Measurements from ENCODE around the gene KIN. TPM values are rescaled to one million over a fixed set of nuclear protein-coding genes. Genes with fewer than 3 reads are reported as not detected.
"Not testable (repeated sequence)": the region's sequence is repeated elsewhere in the genome, so short reads cannot be mapped to it uniquely, and the experiment has no call there.

Gene KIN
- total RNA-seq, 1 donor from 2014 or later: 7.5 TPM

DNA sequence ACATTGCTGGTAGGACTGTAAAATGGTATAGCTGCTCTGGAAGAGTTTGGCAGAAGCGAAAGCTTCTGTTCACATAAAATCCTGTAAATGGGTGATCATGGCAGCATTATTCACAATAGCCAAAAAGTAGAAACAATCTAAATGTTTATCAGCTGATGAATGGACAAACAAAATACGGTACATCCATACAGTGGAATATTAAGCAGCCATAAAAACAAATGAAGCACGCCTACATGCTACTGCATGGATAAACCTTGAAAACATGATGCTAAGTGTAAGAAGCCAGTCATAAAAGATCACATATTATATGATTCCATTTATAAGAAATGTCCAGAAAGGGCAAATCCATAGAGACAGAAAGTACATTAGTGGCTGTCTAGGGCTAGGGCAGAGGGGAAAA, 32.7 kb downstream of the KIN start:
- intact Hi-C loops (cut with DNase I): no loop called here
- no peak for DNase-seq (ENCODE audit: missing footprints)
- no peak for ATAC-seq

DNA sequence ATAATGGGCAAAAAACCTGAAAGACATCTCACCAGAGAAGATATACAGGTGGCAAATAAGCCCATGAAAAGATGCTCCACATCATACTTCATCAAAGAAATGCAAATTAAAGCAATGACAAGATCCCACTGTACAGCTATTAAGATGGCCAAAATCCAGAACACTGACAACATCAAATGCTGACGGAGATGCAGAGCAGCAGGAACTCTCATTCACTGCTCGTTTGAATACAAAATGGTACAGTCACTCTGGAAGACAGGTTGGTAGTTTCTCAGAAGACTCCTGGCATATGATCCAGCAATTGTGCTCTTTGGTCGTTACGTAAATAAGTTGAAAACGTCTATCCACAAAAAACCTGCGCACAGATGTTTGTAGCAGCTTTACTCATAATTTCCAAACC, 35.5 kb downstream of the KIN start:
- ATAC-seq (no peak), DNase-seq (ENCODE audit: missing footprints) (no peak)
- intact Hi-C loops (cut with DNase I): no loop called here

DNA sequence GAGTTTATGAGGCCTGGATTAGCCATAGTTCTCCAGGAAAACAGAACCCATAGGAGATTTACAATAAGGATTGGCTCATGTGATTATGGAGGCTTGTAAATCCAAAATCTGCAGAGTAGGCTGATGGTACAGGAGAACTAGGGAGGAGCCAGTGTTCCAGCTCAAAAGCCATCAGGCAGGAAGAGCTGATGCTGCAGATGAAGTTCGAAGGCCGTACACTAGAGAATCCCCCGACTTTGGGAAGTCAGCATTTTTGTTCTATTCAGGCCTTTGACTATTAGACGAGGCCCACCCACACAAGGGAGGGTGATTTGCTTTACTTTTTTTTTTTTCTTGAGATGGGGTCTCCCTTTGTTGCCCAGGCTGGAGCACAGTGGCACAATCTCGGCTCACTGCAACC, 37.6 kb downstream of the KIN start:
- ATAC-seq (no peak), DNase-seq (ENCODE audit: missing footprints) (no peak)
- intact Hi-C loops (cut with DNase I): no loop called here

DNA sequence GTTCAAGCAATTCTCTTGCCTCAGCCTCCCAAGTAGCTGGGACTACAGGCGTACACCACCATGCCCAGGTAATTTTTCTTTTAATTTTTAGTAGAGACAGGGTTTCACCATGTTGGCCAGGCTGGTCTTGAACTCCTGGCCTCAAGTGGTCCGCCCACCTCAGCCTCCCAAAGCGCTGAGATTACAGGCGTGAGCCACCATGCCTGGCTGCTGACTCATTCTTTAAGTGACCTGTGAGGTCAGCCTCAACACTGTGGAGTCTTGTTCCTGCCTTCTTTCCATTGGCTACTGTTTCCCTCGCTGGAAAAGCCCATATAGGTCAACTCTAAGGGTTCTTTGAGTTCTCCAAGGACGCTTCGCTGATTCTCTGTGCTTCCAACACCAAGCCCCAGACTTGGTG, 39.2 kb downstream of the KIN start:
- ATAC-seq; intact Hi-C loops (cut with DNase I); DNase-seq (ENCODE audit: missing footprints): not testable (repeated sequence)

DNA sequence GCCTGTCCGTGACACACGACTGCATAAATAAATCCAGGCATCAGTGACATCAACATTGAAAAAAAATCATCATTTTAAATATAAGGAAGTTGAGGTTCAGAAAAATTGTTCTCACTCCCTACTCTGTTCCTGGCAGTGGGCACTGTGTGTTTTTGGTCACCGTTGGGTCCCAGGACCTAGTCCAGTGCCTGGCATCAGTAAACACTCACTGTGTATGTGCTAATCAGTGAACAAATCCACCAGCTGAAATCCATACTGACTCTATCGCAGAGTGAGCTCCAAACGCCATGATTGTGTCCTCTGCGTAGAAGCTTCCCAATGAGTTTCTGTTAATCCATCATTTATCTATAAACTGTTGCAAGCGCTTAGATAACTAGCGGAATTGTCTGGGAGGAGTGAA, 43.5 kb downstream of the KIN start:
- intact Hi-C loops (cut with DNase I): no loop called here
- no peak for ATAC-seq
- no peak for DNase-seq (ENCODE audit: missing footprints)

DNA sequence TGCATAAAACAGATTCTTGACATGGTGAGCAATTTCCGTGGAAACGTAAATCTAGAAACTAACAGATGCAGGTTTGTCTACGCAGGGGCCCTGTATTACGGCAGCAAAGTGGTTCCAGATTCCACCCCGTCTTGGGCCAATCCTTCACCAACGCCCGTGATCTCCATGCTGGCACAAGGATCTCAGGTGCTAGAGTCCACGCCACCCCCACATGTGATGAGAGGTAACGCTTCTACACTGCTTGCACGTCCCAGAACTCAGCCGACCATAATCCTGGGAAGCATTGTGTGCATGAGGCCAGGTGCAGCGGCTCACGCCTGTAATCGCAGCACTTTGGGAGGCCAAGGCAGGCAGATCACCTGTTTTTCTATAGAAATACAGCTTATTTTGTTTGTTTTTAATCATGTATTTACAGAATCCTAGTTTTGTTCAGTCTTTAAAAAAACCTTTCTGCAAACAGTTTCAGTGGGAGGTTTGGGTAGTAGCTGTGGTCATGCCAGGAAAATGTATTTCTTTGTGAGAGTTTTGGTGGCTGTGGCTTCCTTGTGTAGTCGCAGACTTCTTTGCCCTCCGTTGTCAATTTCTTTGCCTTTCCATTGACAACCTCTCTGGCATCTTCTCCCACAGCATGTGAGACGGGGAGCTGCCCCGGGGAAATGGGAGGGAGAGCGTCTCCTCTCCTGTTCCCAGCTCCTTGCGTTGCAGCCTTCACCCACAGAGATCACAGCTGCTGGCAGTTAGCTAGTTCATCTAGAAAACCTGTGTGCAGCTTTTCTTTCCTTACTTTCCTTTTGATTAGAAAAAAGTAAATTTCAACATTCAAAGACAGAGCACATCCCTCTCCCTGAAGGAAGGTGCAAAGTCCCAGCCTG, 49.0 kb downstream of the KIN start:
- no peak for ATAC-seq
- intact Hi-C loops (cut with DNase I): no loop called here
- DNase-seq (ENCODE audit: missing footprints): no peak

DNA sequence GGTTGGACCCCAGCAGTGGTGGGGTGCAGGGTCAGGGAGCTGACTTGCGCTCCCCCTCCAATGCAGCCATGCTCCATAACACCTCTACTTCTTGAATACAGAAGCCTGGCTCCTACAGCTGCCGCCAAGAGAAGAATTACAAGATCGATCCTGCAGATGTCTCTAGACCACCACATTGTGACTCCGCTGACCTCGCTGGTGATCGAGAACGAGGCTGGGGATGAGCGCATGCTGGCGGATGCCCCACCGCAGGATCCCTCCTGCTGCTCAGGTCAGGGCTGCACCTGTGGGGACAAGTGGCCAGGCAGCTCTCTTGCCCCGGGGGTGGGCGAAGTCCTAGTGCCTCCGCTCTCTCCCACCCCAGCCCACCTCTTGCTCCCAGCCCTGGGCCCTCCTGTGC, 53.0 kb downstream of the KIN start:
- DNase-seq (ENCODE audit: missing footprints) (no peak), ATAC-seq (no peak)
- intact Hi-C loops (cut with DNase I): no loop called here

DNA sequence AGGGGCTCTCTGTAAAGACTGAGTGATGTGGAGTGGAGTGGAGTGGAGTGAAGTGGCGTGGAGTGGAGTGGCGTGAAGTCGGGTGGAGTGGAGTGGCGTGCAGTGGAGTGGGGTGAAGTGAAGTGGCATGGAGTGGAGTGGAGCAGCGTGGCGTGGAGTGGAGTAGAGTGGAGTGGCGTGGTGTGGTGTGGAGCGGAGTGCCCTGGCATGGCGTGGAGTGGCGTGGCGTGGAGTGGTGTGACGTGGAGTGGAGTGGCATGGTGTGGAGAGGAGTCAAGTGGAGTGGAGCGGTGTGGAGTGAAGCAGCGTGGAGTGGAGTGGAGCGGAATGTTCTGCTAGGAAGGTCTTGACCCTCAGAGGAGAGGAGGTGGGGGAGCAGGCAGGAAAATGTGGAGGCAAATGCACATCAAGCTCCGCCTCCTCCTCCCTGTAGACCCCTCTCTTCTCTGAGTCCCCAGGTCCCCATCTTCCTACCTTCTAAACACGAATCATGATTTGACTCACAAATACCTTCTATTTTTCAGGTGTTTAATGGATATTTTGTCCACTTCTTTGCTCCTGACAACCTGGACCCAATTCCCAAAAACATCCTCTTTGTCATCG, 64.8 kb downstream of the KIN start:
- DNase-seq (ENCODE audit: missing footprints) (peak; percentile 52), ATAC-seq (peak; percentile 16)
- intact Hi-C loops (cut with DNase I): no loop called here

DNA sequence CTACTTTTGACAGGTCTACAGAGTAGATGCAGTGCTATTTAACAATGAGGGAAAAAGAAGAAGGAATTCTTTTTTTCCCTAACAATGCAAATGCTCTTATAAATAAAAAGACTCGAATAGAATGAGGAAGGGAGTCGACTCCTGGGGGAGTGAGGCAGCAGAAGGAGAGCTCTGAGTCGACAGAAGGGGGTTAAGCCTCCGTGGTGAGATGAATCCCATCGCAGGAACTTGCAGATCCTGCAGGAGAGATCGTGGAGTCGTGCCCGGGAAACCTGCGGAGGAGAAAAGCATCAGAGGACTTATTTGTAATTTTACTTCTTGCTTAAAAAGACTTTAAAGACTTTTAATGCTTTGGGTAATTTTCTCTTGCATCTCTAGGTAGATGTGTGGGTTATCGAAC, 67.3 kb downstream of the KIN start:
- intact Hi-C loops (cut with DNase I): no loop called here

DNA sequence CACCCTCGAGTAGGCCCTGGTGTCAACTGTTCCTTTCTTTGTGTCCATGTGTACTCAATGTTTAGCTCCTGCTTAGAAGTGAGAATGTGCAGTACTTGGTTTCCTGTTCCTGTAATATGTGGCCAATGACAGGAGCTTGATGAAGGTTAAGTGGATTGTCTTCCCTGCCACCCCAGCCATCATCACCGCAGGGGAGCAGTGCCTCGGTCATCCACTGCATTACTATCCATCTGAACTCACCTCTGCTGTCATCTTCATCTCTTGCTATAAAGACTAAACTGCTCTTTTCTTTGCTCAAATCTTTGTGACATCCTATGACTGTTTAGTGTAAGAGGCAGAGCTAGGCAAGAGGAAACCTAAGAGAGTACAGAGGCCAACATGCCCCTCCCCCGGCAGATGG, 69.1 kb downstream of the KIN start:
- intact Hi-C loops (cut with DNase I): no loop called here
- DNase-seq (ENCODE audit: missing footprints) (no peak), ATAC-seq (no peak)

More for the DNA sequence above, 67.3 kb downstream of the KIN start:
- ATAC-seq (no peak), DNase-seq (ENCODE audit: missing footprints) (no peak)

DNA sequence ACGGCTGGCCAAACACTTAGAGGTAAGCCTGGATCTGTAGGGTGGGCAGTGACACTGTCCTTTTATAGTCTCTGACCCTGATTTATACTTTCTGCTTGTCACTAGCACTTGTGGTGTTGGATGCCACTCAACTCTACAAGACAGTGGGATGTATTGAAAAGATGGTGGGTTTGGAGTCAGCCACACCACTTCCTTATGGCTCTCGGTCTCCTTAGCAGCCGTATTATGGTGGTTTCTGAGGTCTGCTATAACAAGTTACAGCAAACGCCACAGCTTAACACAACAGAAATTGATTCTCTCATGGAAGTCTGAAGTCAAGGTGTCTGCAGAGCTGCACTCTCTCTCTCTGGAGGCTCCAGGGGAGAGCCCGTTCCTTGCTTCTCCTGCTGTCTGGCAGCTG, 70.0 kb downstream of the KIN start:
- intact Hi-C loops (cut with DNase I): no loop called here
- no peak for ATAC-seq
- DNase-seq (ENCODE audit: missing footprints): no peak

DNA sequence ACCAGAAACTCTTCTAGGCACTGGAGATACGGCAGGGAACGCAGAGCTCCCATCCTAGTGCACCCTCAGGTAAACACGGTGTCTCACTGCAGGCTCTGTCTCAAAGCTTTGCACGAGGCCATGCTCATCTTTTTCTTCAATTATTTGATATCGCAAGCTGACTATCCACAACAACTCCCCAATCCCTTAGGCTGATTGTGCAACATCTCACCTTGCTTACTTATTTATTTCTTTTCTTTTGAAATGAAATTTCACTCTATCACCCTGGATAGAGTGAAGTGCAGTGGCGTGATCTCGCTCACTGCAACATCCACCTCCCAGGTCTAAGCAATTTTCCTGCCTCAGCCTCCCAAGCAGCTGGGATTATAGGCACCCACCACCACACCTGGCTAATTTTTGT, 72.3 kb downstream of the KIN start:
- DNase-seq (ENCODE audit: missing footprints) (no peak), ATAC-seq (no peak)
- intact Hi-C loops (cut with DNase I): no loop called here

DNA sequence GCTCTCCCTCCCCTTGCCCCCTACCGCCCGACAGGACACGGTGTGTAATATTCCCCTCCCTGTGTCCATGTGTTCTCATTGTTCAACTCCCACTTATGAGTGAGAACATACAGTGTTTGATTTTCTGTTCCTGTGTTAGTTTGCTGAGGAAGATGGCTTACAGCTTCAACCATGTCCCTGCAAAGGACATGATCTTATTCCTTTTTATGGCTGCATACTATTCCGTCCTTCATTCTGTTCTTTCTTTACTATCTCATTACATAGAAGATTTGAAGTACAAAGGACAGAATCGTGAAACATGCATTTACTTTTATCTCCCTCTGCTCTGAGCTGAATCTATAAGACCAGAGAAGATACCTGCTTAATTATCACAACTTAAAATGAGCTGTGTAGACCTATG, 76.7 kb downstream of the KIN start:
- DNase-seq (ENCODE audit: missing footprints); intact Hi-C loops (cut with DNase I); ATAC-seq: not testable (repeated sequence)

DNA sequence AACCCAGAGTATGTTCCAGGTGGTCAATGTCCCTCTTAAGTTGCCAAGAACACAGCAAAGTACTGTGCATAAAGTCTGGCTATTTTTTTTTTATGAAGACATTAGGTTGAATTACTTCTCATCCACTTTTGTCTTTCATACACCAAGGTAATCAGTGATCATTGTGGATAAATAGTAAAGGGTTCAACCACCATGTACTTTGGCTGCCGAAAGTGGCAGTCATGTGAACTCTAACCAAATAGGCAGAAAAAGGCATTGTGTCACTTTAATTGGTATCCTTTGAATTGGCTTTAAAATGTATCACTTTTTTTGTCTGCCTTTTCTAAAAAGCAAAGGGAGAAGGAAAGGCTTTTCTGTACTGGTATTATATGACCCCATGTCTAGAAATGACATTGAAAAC, 77.3 kb downstream of the KIN start:
- intact Hi-C loops (cut with DNase I): no loop called here
- no peak for DNase-seq (ENCODE audit: missing footprints)
- no peak for ATAC-seq

DNA sequence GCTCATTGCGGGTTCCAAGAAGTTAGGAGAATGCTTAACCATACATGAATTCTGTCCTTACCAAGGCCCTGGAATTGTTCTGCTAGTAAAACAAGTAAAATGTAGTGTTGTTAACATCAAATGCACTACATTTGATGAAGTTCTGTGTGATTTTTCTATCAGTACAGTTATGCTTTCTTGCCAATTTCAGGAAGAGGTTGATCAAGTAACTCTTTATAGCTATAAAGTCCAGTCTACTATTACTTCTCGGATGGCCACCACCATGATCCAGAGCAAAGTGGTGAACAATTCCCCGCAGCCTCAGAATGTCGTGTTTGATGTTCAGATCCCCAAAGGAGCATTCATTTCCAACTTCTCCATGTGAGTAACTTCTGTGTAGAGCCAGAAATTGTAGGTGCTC, 79.0 kb downstream of the KIN start:
- intact Hi-C loops (cut with DNase I): no loop called here
- ATAC-seq (no peak), DNase-seq (ENCODE audit: missing footprints) (no peak)

DNA sequence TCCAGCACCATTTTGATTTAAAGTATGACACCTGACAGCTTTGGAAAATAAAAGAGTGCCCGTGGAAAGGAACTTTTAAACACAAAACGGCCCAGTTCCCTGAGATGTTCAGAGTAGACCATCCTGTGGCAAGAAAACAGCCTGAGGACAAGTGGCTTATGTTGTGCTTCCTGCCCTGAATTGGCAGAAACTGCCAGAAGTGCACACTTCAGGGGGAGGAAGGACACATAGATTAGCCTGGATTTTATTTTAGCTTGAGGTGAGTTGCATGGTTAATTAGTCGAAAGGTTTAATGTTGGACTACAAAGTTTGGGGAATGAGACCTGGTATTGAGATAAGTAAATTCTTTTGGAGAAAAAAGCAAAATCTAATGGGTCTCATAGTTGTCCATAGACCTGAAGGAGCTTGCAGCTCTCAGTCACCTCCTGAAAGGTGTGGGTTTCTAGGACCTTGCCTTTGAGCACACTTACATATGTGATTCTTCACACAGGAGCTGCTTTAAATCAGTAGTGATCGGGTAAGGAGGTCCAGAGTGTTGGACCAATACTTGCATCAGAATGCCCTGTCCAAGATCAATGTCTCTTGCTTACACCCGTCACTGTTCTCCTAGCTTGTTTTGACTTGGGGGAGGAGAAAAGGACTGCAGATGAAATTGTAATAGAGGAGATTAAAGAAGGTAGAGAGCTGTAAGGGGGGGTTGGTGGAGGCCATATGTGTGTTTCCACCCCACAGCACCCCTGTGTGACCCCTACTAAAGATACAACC, 79.8 kb downstream of the KIN start:
- intact Hi-C loops (cut with DNase I): no loop called here
- DNase-seq (ENCODE audit: missing footprints) (no peak), ATAC-seq (no peak)

DNA sequence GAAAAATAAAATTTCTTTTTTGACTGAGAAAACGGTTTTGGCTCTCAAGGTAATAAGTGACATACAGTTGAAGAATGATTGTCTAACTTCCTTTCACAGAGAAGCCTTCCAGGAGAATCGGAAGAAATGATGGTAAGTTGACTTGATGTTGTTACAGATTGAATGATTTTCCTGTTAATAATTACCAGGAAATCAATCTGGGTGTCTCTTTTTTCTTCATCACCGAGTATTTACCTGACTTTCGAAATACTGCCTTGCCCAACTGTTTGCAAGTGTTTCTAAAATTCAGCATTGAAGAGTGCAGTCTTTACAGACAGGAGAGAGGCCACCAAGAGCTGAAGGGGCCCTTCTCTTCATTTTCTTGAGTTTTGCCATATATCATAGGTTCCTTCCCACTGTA, 80.7 kb downstream of the KIN start:
- no peak for ATAC-seq
- intact Hi-C loops (cut with DNase I): no loop called here
- no peak for DNase-seq (ENCODE audit: missing footprints)

DNA sequence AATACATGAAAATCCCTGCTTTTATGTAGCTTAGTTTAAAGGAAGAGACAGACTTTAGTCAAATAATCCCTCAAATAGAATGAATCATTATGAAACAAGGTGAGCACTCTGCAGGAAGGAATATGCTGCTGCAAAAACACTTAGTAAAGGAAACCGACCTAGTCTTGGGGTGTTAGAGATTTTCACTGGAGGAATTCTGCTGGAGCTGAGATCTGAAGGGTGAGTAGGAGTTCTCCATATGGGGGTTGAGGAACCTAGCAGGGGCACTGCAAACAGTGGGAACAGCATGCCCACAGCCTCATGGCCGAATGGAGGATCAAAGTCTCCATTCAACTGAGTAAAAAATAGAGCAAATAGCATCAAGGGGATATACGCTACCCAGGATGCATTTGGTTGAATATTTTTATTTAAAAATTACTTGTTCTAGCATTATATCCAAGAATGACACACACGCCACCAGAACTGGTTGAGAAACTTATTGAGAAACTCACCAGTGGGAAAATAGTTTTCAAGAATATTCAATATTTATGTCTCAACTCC, 81.2 kb downstream of the KIN start:
- no peak for DNase-seq (ENCODE audit: missing footprints)
- intact Hi-C loops (cut with DNase I): no loop called here
- no peak for ATAC-seq

DNA sequence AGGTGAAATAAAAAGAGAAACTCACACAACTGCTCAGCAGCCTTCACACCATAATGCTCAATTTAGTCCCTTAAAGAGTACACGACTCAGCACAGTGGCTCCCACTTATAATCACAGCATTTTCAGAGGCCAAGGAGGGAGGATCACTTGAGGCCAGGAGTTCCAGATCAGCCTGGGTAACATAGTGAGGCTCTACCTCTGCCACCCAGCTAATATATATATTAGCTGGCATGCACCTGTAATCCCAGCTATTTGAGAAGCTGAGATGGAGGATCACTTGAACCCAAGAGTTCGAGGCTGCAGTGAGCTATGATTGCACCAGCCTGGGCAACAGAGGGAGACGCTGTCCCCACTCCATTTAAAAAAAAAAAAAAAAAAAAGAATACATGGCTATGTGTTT, 82.5 kb downstream of the KIN start:
- intact Hi-C loops (cut with DNase I): no loop called here
- DNase-seq (ENCODE audit: missing footprints) (no peak), ATAC-seq (no peak)
